Parathyroid adenoma (tissue), 2 donors: ENCODE results near the gene LCN6.
A peak's percentile ranks its signal among the peaks of the same experiment; 100 is the strongest.

Experiments
- H2AFZ ChIP-seq: fragments of 300-600 bp; sonication (generic); one replicate; pipeline ENCODE4 v1.7.0; 2017; ENCODE audit warnings: antibody characterized with exemption, mild to moderate bottlenecking
- H3K27ac ChIP-seq: fragments of 300-600 bp; sonication (generic); one replicate; pipeline ENCODE4 v1.7.0; 2017
- H3K27me3 ChIP-seq: fragments of 300-600 bp; sonication (generic); one replicate; pipeline ENCODE4 v1.7.0; 2017; ENCODE audit warnings: low read length; ENCODE audit not compliant: control insufficient read depth, insufficient read depth
- H3K36me3 ChIP-seq: fragments of 300-600 bp; sonication (generic); one replicate; pipeline ENCODE4 v1.7.0; 2017; ENCODE audit warnings: low read length; ENCODE audit not compliant: control insufficient read depth, insufficient read depth
- H3K4me1 ChIP-seq: fragments of 300-600 bp; sonication (generic); one replicate; pipeline ENCODE4 v1.7.0; 2017; ENCODE audit warnings: control low read depth
- H3K4me2 ChIP-seq: fragments of 300-600 bp; sonication (generic); one replicate; pipeline ENCODE4 v1.7.0; 2017; ENCODE audit warnings: low read length
- H3K4me3 ChIP-seq: fragments of 300-600 bp; sonication (generic); one replicate; pipeline ENCODE4 v1.7.0; 2017; ENCODE audit warnings: low read depth, low read length
- H3K79me2 ChIP-seq: fragments of 300-600 bp; sonication (generic); one replicate; pipeline ENCODE4 v1.7.0; 2017; ENCODE audit warnings: control low read depth
- H3K9ac ChIP-seq: fragments of 300-600 bp; sonication (generic); one replicate; pipeline ENCODE4 v1.7.0; 2017; ENCODE audit warnings: mild to moderate bottlenecking
- H3K9me3 ChIP-seq: fragments of 300-600 bp; sonication (generic); one replicate; pipeline ENCODE4 v1.7.0; 2017; ENCODE audit warnings: low read length; ENCODE audit not compliant: control insufficient read depth
- TF ChIP-seq, protein P1 (sequence below): fragments of 300-600 bp; sonication (generic); IDR thresholded peaks from one replicate; pipeline ENCODE4 v1.7.0; 2017; ENCODE audit warnings: antibody characterized with exemption, mild to moderate bottlenecking
- donor health status: primary hyperparathyroidism.

LCN6 gene

DNA sequence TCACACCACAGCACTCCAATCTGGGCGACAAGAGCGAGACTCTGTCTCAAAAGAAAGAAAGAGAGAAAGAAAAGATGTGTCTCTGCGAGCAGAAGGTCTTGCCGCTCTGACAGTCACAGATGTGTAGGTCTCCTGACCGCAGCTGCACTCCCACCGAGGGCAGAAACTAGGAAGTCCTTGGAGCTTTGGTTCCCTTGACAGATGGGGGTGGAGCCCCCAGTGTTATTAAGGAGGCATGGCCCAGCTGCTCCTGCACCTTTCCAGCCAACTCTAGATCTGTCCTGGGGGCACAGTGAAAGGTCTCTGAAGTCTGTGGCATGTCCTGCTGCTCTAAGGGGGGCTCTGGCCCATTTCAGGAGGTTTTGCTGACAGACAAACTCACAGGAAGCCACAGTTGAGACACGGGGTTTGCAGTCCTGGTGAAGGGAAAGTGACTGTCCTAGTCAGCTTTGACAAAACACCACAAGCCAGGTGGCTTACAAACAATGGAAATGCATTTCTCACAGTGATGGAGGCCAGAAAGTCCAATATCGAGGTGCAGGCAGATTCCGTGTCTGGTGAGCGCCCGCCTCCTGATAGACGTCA lies 45.0 kb downstream of the LCN6 start:
- H3K36me3 ChIP-seq, result no peaks in the 10 kb centered on the region
- H3K27ac ChIP-seq, result no peak overlapping the region
- no peak overlapping the region for H2AFZ ChIP-seq
- H3K4me2 ChIP-seq, result no peak overlapping the region
- H3K9ac ChIP-seq, result no peak overlapping the region
- TF ChIP-seq, protein P1, sequence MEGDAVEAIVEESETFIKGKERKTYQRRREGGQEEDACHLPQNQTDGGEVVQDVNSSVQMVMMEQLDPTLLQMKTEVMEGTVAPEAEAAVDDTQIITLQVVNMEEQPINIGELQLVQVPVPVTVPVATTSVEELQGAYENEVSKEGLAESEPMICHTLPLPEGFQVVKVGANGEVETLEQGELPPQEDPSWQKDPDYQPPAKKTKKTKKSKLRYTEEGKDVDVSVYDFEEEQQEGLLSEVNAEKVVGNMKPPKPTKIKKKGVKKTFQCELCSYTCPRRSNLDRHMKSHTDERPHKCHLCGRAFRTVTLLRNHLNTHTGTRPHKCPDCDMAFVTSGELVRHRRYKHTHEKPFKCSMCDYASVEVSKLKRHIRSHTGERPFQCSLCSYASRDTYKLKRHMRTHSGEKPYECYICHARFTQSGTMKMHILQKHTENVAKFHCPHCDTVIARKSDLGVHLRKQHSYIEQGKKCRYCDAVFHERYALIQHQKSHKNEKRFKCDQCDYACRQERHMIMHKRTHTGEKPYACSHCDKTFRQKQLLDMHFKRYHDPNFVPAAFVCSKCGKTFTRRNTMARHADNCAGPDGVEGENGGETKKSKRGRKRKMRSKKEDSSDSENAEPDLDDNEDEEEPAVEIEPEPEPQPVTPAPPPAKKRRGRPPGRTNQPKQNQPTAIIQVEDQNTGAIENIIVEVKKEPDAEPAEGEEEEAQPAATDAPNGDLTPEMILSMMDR, result no peak
- no peaks in the 10 kb centered on the region for H3K79me2 ChIP-seq
- no peaks in the 10 kb centered on the region for H3K27me3 ChIP-seq
- no peaks in the 10 kb centered on the region for H3K4me1 ChIP-seq
- no peaks in the 10 kb centered on the region for H3K9me3 ChIP-seq
- H3K4me3 ChIP-seq, result no peak overlapping the region

DNA sequence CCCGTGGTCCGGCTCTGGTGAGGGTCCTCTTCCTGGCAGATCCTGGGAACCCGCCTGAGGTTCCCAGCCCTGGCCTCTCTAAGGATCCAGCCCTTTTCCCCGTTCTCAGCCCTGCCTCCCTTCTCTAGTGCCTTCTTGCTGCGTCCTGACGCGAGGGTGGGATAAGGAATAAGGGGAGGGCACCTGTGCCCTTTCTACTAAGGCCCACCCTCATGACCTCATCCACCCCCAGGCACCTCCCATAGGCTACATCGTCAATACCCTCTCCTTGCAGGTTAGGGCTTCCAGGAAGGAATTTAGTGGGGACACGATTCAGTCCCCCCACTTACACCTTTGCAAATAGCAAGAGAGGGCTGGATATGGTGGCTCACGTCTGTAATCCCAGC lies 46.7 kb downstream of the LCN6 start:
- H3K4me2 ChIP-seq, result no peak overlapping the region
- TF ChIP-seq, protein P1, result no peak
- H3K27ac ChIP-seq, result no peak overlapping the region
- H3K36me3 ChIP-seq, result no peaks in the 10 kb centered on the region
- H3K9me3 ChIP-seq, result no peaks in the 10 kb centered on the region
- no peaks in the 10 kb centered on the region for H3K27me3 ChIP-seq
- H3K4me1 ChIP-seq, result no peaks in the 10 kb centered on the region
- no peak overlapping the region for H3K9ac ChIP-seq
- peak overlapping the region; percentile 70 for H2AFZ ChIP-seq
- no peaks in the 10 kb centered on the region for H3K79me2 ChIP-seq
- no peak overlapping the region for H3K4me3 ChIP-seq

DNA sequence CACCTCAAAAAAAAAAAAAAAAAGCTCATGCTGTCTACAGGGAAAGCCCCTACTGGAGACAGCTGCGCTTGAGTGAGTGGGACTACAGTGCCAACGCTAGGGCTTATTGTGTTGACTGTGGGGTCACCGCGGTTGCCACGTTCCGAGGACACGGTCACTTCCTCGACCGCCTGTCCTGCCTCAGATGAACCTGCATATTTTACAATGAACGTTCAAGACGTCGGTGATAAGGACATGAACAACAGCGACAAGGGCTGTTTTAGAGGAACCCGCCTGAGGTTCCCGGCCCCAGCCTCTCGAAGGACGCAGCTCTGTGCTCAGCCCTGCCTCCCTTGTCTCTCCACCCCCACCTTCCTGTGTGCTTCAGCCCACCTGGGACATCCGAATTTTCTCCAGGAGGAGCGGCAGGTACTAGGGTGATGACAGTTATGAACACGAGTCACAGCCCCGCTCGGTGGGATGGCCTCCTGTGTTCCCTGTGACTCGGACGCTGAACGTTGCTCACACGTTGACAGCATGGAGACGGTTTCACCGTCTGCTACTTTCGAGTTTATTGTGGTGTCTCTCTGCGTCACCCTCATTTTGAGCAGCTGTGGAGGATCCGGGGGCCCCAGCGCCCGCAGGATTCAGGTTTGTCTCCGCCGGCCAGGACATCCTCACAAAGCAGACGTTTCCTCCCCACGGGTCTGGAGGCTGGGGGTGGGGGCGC lies 47.2 kb downstream of the LCN6 start:
- H3K4me2 ChIP-seq, result peak overlapping the region; percentile 57
- H3K36me3 ChIP-seq, result no peaks in the 10 kb centered on the region
- no peak overlapping the region for H3K9ac ChIP-seq
- peak overlapping the region; percentile 70 for H2AFZ ChIP-seq
- no peaks in the 10 kb centered on the region for H3K79me2 ChIP-seq
- TF ChIP-seq, protein P1, result no peak
- no peaks in the 10 kb centered on the region for H3K9me3 ChIP-seq
- no peak overlapping the region for H3K4me3 ChIP-seq
- H3K27ac ChIP-seq, result no peak overlapping the region
- no peaks in the 10 kb centered on the region for H3K27me3 ChIP-seq
- H3K4me1 ChIP-seq, result no peaks in the 10 kb centered on the region

DNA sequence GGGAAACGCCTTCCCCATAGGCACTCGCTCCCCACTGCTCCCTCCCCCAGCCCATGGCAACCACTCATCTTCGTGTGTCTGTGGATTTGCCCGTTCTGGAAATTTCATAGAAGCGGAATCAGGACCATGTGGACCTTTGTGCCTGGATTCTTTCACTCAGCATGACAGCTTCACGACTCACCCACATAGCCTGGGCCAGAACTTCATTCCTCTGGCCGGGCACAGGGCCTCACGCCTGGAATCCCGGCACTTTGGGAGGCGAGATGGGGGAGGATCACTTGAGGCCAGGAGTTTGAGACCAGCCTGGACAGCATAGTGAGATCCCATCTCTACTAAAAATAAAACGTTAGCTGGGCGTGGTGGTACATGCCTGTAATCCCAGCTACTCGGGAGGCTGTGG lies 48.0 kb downstream of the LCN6 start:
- Histone ChIP-seq H3K27ac (no peak overlapping the region), H3K9me3 (no peaks in the 10 kb centered on the region), H3K9ac (no peak overlapping the region), H3K4me3 (no peak overlapping the region), H3K27me3 (no peaks in the 10 kb centered on the region), H3K4me2 (no peak overlapping the region), H3K4me1 (no peaks in the 10 kb centered on the region), H3K36me3 (no peaks in the 10 kb centered on the region), H3K79me2 (no peaks in the 10 kb centered on the region), H2AFZ (no peak overlapping the region)
- TF ChIP-seq, protein P1, result no peak
